Right cardiac atrium (tissue), 5 donors: ENCODE data around the gene STIM1. TPM values are rescaled to one million over a fixed set of nuclear protein-coding genes. Genes with fewer than 3 reads are reported as not detected.
"Not testable (repeated sequence)": the region's sequence is repeated elsewhere in the genome, so short reads cannot be mapped to it uniquely, and the experiment has no call there.

Experiments
- ATAC-seq, 2 donors: fragments of 200-7000 bp; cut with Tn5 transposase; one replicate each; pipeline versions ENCODE4 v1.8.0 to v1.9.1; 2020; ENCODE audit warnings: moderate library complexity in 2 of 2, mild to moderate bottlenecking in 1 of 2
- DNase-seq, 3 donors: peaks; one replicate each; pipeline ENCODE4 v3.0.0-alpha.2; 2020
- H3K27ac ChIP-seq: one replicate; pipeline ENCODE4 v1.5.1; 2013; ENCODE audit warnings: mild to moderate bottlenecking, low read length, control low read depth, moderate library complexity
- H3K27me3 ChIP-seq: one replicate; pipeline ENCODE4 v1.6.1; 2013; ENCODE audit not compliant: control insufficient read depth, insufficient read depth
- H3K4me1 ChIP-seq: one replicate; pipeline ENCODE4 v1.6.1; 2013; ENCODE audit warnings: low read length; ENCODE audit not compliant: control insufficient read depth, insufficient read depth
- H3K4me3 ChIP-seq: one replicate; pipeline ENCODE4 v1.5.1; 2013; ENCODE audit warnings: low read length, control low read depth
- H3K9me3 ChIP-seq: one replicate; pipeline ENCODE4 v1.6.1; 2013; ENCODE audit warnings: low read length; ENCODE audit not compliant: control insufficient read depth
- WGBS: extraction: QIAGEN DNeasy Blood & Tissue Kit; methylation state at CpG from one replicate; pipeline ENCODE4 v1.1.7; 2013; 5-methylcytosine and 5-hydroxymethylcytosine counted together
- intact Hi-C, 4 donors: fragments of 100-400 bp; cut with DNase I; formaldehyde crosslinking; loops; one replicate each; pipeline versions ENCODE4 v1.11.0 to v1.14.0; 2022 to 2023
- polyA plus RNA-seq: library from polyadenylated mRNA; stranded (reverse); fragments of 200-250 nt; gene quantifications from one replicate; pipeline ENCODE4 v1.2.3, GENCODE V29; 2013
- total RNA-seq, 4 donors: library from RNA; stranded (reverse); fragmentation: NEBNext Ultra II Directional; extraction: Animal tissue kit (Norgen Biotek cat#: 25700); gene quantifications; one replicate each; pipeline ENCODE4 v1.2.1, GENCODE V29; 2021
- donor health status: healthy with polysubstance abuse.
- donor health status: DM: no; HTN: yes; CAD: no.
- donor health status: DM: no; HTN: no; CAD: no.
- donor health status: DM: no; HTN: yes; CAD: no; lungs with severe emphysema.
- donor health status: DM: yes; HTN: yes; CAD: no.

The STIM1 gene
- total and polyA plus RNA-seq, 5 donors = 10.8 to 19.3 (median 15.8) TPM

- Histone ChIP-seq H3K27ac (no peak overlapping the region), H3K9me3 (no peaks in the 10 kb centered on the region), H3K4me3 (no peak overlapping the region), H3K4me1 (no peaks in the 10 kb centered on the region), H3K27me3 (no peaks in the 10 kb centered on the region)
- ATAC-seq (no peak), DNase-seq (no peak)
- WGBS = 83% methylated on average over 2 of the region's 2 CpGs
- intact Hi-C loops = no loop called here
Measured at GRCh38 chr11:4115128-4115527, 259.7 kb downstream of the STIM1 start.

GRCh38 chr11:4118107-4118506 is 262.6 kb downstream of the STIM1 start:
- H3K4me3 ChIP-seq = no peak overlapping the region
- H3K27ac ChIP-seq = no peak overlapping the region
- intact Hi-C loops = no loop called here
- 76% methylated on average over 3 of the region's 3 CpGs for WGBS
- DNase-seq = no peak
- no peaks in the 10 kb centered on the region for H3K27me3 ChIP-seq
- no peaks in the 10 kb centered on the region for H3K9me3 ChIP-seq
- ATAC-seq = no peak
- no peaks in the 10 kb centered on the region for H3K4me1 ChIP-seq

- no peak overlapping the region for H3K4me3 ChIP-seq
- no peaks in the 10 kb centered on the region for H3K27me3 ChIP-seq
- DNase-seq (no peak), ATAC-seq (no peak)
- no peaks in the 10 kb centered on the region for H3K9me3 ChIP-seq
- intact Hi-C loops = no loop called here
- 95% methylated on average over 4 of the region's 4 CpGs for WGBS
- H3K27ac ChIP-seq = no peak overlapping the region
- peaks cover 2% of the 10 kb centered on the region for H3K4me1 ChIP-seq
Measured at GRCh38 chr11:4123218-4123617, 267.8 kb downstream of the STIM1 start.

GRCh38 chr11:4125141-4125540 is 269.7 kb downstream of the STIM1 start:
- Histone ChIP-seq H3K4me3 (no peak overlapping the region), H3K27ac (no peak overlapping the region), H3K4me1 (peaks cover 2% of the 10 kb centered on the region), H3K27me3 (no peaks in the 10 kb centered on the region), H3K9me3 (no peaks in the 10 kb centered on the region)
- ATAC-seq (no peak), DNase-seq (no peak)
- 73% methylated on average over 6 of the region's 6 CpGs for WGBS
- intact Hi-C loops = no loop called here

GRCh38 chr11:4127357-4127756 is 271.9 kb downstream of the STIM1 start:
- peaks cover 2% of the 10 kb centered on the region for H3K4me1 ChIP-seq
- DNase-seq (no peak), ATAC-seq (no peak)
- intact Hi-C loops = no loop called here
- H3K27ac ChIP-seq = no peak overlapping the region
- H3K9me3 ChIP-seq = no peaks in the 10 kb centered on the region
- H3K27me3 ChIP-seq = no peaks in the 10 kb centered on the region
- H3K4me3 ChIP-seq = no peak overlapping the region
- 72% methylated on average over 1 of the region's 1 CpG for WGBS

GRCh38 chr11:4130219-4130618 is 274.8 kb downstream of the STIM1 start:
- H3K4me3 ChIP-seq, DNase-seq, H3K9me3 ChIP-seq, intact Hi-C loops, H3K4me1 ChIP-seq, ATAC-seq, H3K27ac ChIP-seq, H3K27me3 ChIP-seq: not testable (repeated sequence)
- 94% methylated on average over 4 of the region's 4 CpGs for WGBS

- Histone ChIP-seq H3K4me1 (no peaks in the 10 kb centered on the region), H3K27me3 (no peaks in the 10 kb centered on the region), H3K27ac (no peak overlapping the region), H3K9me3 (no peaks in the 10 kb centered on the region), H3K4me3 (no peak overlapping the region)
- DNase-seq (no peak), ATAC-seq (no peak)
- intact Hi-C loops = no loop called here
Measured at GRCh38 chr11:4134806-4135205, 279.3 kb downstream of the STIM1 start.

- H3K4me3 ChIP-seq = no peak overlapping the region
- no peaks in the 10 kb centered on the region for H3K27me3 ChIP-seq
- intact Hi-C loops = no loop called here
- WGBS = 100% methylated on average over 1 of the region's 1 CpG
- H3K27ac ChIP-seq = no peak overlapping the region
- DNase-seq = no peak
- H3K4me1 ChIP-seq = no peaks in the 10 kb centered on the region
- no peak for ATAC-seq
- no peaks in the 10 kb centered on the region for H3K9me3 ChIP-seq
Measured at GRCh38 chr11:4138497-4138896, 283.0 kb downstream of the STIM1 start.

- Histone ChIP-seq H3K4me3 (no peak overlapping the region), H3K27ac (no peak overlapping the region), H3K4me1 (no peaks in the 10 kb centered on the region), H3K9me3 (no peaks in the 10 kb centered on the region), H3K27me3 (no peaks in the 10 kb centered on the region)
- ATAC-seq (no peak), DNase-seq (no peak)
- 98% methylated on average over 2 of the region's 2 CpGs for WGBS
- intact Hi-C loops = no loop called here
Measured at GRCh38 chr11:4140067-4140636, 284.7 kb downstream of the STIM1 start.

Other genes with a start within 250 kb of the STIM1 start
- 1 to 10 TPM in 3 of 4 donors, under 1 TPM in 1; 0.47 to 2.5 (median 1.6) TPM for gene ART5, start 213.7 kb upstream of the STIM1 start, total RNA-seq
- 1.1 TPM for gene ART5, start 213.7 kb upstream of the STIM1 start, polyA plus RNA-seq
- not detected for gene ART1, start 210.5 kb upstream of the STIM1 start, total RNA-seq
- not detected for gene ART1, start 210.5 kb upstream of the STIM1 start, polyA plus RNA-seq
- under 1 TPM; 0.42 to 0.97 (median 0.52) TPM for gene CHRNA10, start 184.3 kb upstream of the STIM1 start, total RNA-seq
- gene CHRNA10, start 184.3 kb upstream of the STIM1 start, polyA plus RNA-seq = 0.38 TPM
- 10 to 100 TPM; 38.8 to 55.9 (median 43.4) TPM for gene NUP98, start 58.1 kb upstream of the STIM1 start, total RNA-seq
- 22.9 TPM for gene NUP98, start 58.1 kb upstream of the STIM1 start, polyA plus RNA-seq
- gene PGAP2, start 47.1 kb upstream of the STIM1 start, total RNA-seq = 10 to 100 TPM; 12.4 to 19.5 (median 15.2) TPM
- gene PGAP2, start 47.1 kb upstream of the STIM1 start, polyA plus RNA-seq = 13.9 TPM
- gene RHOG, start 14.7 kb upstream of the STIM1 start, total RNA-seq = 10 to 100 TPM; 18.7 to 26.0 (median 25.6) TPM
- 23.7 TPM for gene RHOG, start 14.7 kb upstream of the STIM1 start, polyA plus RNA-seq
- 10 to 100 TPM; 21.1 to 29.0 (median 26.9) TPM for gene RRM1, start 239.1 kb downstream of the STIM1 start, total RNA-seq
- 11.9 TPM for gene RRM1, start 239.1 kb downstream of the STIM1 start, polyA plus RNA-seq